Breast epithelium (tissue), 4 donors: ENCODE data around the gene SDCCAG8. TPM values are rescaled to one million over a fixed set of nuclear protein-coding genes. Genes with fewer than 3 reads are reported as not detected.

Source experiments
- DNase-seq, 2 donors: peaks; one replicate each; pipeline ENCODE4 v3.0.0-alpha.2; 2019; ENCODE audit warnings: low spot score in 2 of 2
- H3K27ac ChIP-seq, 2 donors: fragments of 200-600 bp; sonication (generic) in 1 of 2; one replicate each; pipeline ENCODE4 v1.5.1; 2016 to 2019; ENCODE audit warnings: mild to moderate bottlenecking in 1 of 2
- H3K27me3 ChIP-seq, 2 donors: fragments of 200-600 bp; sonication (generic) in 1 of 2; one replicate each; pipeline versions ENCODE4 v1.5.1 to v1.6.0; 2017 to 2019; ENCODE audit warnings: control low read depth in 1 of 2, mild to moderate bottlenecking in 1 of 2
- H3K36me3 ChIP-seq: fragments of 200-600 bp; one replicate; pipeline ENCODE4 v1.5.1; 2019
- H3K4me1 ChIP-seq, 2 donors: fragments of 200-600 bp; sonication (generic); one replicate each; pipeline ENCODE4 v1.5.1; 2016 to 2019; ENCODE audit warnings: control low read depth in 1 of 2
- H3K4me3 ChIP-seq, 3 donors: fragments of 200-600 bp; sonication (generic); 1 replicate in 2 of 3; 2 replicates in 1 of 3; pipeline ENCODE4 v1.5.1; 2016 to 2019; ENCODE audit warnings: mild to moderate bottlenecking in 3 of 3, moderate library complexity in 2 of 3
- H3K9me3 ChIP-seq, 2 donors: fragments of 200-600 bp; sonication (generic) in 1 of 2; one replicate each; pipeline ENCODE4 v1.5.1; 2016 to 2019; ENCODE audit warnings: control low read depth in 1 of 2
- POLR2A ChIP-seq: fragments of 450-650 bp; IDR thresholded peaks from one replicate; pipeline ENCODE4 v1.6.1; 2016; ENCODE audit warnings: antibody characterized with exemption, mild to moderate bottlenecking, moderate library complexity
- POLR2AphosphoS5 ChIP-seq, 3 donors: sonication (generic); formaldehyde crosslinking; IDR thresholded peaks; one replicate each; pipeline ENCODE4 v1.6.1; 2017; ENCODE audit warnings: antibody characterized with exemption in 3 of 3
- intact Hi-C: fragments of 100-400 bp; cut with DNase I; formaldehyde crosslinking; loops from one replicate; pipeline ENCODE4 v1.15.1; 2023; ENCODE audit warnings: low total_unique reads
- total RNA-seq, 3 donors: library from RNA; depleted of rRNA; stranded (reverse); fragments of >200 nt; gene quantifications; one replicate each; pipeline ENCODE4 v1.1.0, GENCODE V29; 2016
- TF ChIP-seq, protein P1 (sequence below), 3 donors: fragments of 450-650 bp; IDR thresholded peaks; one replicate each; pipeline ENCODE4 v1.5.1; 2016 to 2017; ENCODE audit warnings: antibody characterized with exemption in 3 of 3, mild to moderate bottlenecking in 3 of 3, moderate library complexity in 3 of 3

Gene SDCCAG8
- total RNA-seq, 3 donors from 2014 or later = 48.6 to 73.0 (median 62.3) TPM

DNA sequence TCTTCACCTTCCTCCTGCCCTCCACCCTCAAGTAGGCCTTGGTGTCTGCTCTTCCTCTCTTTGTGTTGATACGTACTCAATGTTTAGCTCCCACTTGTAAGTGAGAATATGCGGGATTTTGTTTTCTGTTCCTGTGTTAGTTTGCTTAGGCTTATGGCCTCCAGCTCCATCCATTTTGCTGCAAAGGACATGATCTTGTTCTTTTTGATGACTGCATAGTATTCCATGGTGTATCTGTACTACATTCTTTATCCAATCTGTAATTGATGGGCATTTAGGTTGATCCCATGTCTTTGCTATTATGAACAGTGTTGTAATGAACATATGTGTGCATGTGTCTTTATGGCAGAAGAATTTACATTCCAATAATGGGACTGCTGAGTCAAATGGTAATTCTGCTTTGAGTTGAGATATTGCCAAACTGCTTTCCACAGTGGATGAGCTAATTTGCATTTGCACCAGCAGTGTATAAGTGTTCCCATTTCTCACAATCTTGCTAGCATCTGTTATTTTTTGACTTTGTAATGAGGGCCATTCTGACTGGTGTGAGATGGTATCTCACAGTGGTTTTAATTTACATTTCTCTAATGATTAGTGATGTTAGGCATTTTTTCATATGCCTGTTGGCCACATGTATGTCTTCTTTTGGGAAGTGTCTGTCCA, 272.7 kb downstream of the SDCCAG8 start:
- Histone ChIP-seq H3K27ac (no peak overlapping the region), H3K9me3 (no peaks in the 10 kb centered on the region), H3K27me3 (no peaks in the 10 kb centered on the region), H3K36me3 (no peaks in the 10 kb centered on the region), H3K4me1 (no peaks in the 10 kb centered on the region), H3K4me3 (no peak overlapping the region)
- TF ChIP-seq POLR2AphosphoS5 (IDR thresholded peaks at IDR 0.05) = no peak
- TF ChIP-seq, protein P1, sequence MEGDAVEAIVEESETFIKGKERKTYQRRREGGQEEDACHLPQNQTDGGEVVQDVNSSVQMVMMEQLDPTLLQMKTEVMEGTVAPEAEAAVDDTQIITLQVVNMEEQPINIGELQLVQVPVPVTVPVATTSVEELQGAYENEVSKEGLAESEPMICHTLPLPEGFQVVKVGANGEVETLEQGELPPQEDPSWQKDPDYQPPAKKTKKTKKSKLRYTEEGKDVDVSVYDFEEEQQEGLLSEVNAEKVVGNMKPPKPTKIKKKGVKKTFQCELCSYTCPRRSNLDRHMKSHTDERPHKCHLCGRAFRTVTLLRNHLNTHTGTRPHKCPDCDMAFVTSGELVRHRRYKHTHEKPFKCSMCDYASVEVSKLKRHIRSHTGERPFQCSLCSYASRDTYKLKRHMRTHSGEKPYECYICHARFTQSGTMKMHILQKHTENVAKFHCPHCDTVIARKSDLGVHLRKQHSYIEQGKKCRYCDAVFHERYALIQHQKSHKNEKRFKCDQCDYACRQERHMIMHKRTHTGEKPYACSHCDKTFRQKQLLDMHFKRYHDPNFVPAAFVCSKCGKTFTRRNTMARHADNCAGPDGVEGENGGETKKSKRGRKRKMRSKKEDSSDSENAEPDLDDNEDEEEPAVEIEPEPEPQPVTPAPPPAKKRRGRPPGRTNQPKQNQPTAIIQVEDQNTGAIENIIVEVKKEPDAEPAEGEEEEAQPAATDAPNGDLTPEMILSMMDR (IDR thresholded peaks at IDR 0.05) = no peak
- TF ChIP-seq POLR2A = no peak
- intact Hi-C loops = no loop called here
- no peak for DNase-seq

- intact Hi-C loops = no loop called here
Observed at GRCh38 chr1:243529512-243529911, 273.7 kb downstream of the SDCCAG8 start.

DNA sequence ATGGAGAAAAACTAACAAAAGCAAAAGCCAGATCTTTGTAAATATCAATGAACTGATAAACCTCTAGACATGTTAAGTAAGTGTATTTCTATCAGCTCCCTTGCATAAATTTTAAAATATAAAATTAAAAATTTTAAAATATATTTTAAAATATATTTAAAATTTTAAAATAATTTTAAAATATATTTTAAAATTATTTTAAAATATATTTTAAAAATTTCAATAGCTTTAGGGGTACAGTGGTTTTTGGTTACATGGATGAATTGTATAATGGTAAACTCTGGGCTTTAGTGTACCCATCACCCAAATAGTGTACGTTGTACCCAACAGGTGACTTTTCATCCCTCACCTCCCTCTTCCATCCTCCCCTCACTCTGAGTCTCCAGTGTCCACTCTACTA, 279.2 kb downstream of the SDCCAG8 start:
- DNase-seq = no peak
- Histone ChIP-seq H3K36me3 (no peaks in the 10 kb centered on the region), H3K27ac (no peak overlapping the region), H3K4me3 (no peak overlapping the region), H3K27me3 (no peaks in the 10 kb centered on the region), H3K4me1 (no peaks in the 10 kb centered on the region), H3K9me3 (no peaks in the 10 kb centered on the region)
- intact Hi-C loops = no loop called here
- TF ChIP-seq POLR2A (no peak), POLR2AphosphoS5 (IDR thresholded peaks at IDR 0.05) (no peak)
- TF ChIP-seq, protein P1 (IDR thresholded peaks at IDR 0.05) = no peak

More at GRCh38 chr1:243529512-243529911, 273.7 kb downstream of the SDCCAG8 start:
- no peaks in the 10 kb centered on the region for H3K4me1 ChIP-seq
- TF ChIP-seq POLR2A = no peak
- no peak overlapping the region for H3K27ac ChIP-seq
- H3K36me3 ChIP-seq = no peaks in the 10 kb centered on the region
- no peak overlapping the region for H3K4me3 ChIP-seq
- no peaks in the 10 kb centered on the region for H3K9me3 ChIP-seq
- no peaks in the 10 kb centered on the region for H3K27me3 ChIP-seq
- DNase-seq = no peak

GRCh38 chr1:243539636-243540035, 283.8 kb downstream of the SDCCAG8 start:
- Histone ChIP-seq H3K36me3 (no peaks in the 10 kb centered on the region), H3K9me3 (no peaks in the 10 kb centered on the region), H3K27me3 (no peaks in the 10 kb centered on the region), H3K4me3 (no peak overlapping the region), H3K27ac (no peak overlapping the region), H3K4me1 (no peaks in the 10 kb centered on the region)
- no peak for DNase-seq
- intact Hi-C loops = no loop called here
- TF ChIP-seq, protein P1 (IDR thresholded peaks at IDR 0.05) = no peak
- TF ChIP-seq POLR2AphosphoS5 (IDR thresholded peaks at IDR 0.05) (no peak), POLR2A (no peak)

GRCh38 chr1:243542739-243543415, 287.0 kb downstream of the SDCCAG8 start:
- no peak for DNase-seq
- no peak for TF ChIP-seq POLR2AphosphoS5 (IDR thresholded peaks at IDR 0.05)
- TF ChIP-seq, protein P1 (IDR thresholded peaks at IDR 0.05) = no peak
- no peak for TF ChIP-seq POLR2A
- no peaks in the 10 kb centered on the region for H3K27me3 ChIP-seq
- no peak overlapping the region for H3K4me3 ChIP-seq
- intact Hi-C loops = no loop called here
- no peaks in the 10 kb centered on the region for H3K4me1 ChIP-seq
- H3K9me3 ChIP-seq = no peaks in the 10 kb centered on the region
- no peak overlapping the region for H3K27ac ChIP-seq
- H3K36me3 ChIP-seq = no peaks in the 10 kb centered on the region
